Large intestine (tissue), 3 donors: ENCODE measurements around the gene INHBB. TPM values are rescaled to one million over a fixed set of nuclear protein-coding genes. Genes with fewer than 3 reads are reported as not detected.
"Not testable (repeated sequence)": the region's sequence is repeated elsewhere in the genome, so short reads cannot be mapped to it uniquely, and the experiment has no call there.

Source experiments
- DNase-seq, 2 donors: peaks; one replicate each; pipeline versions ENCODE4 v3.0.0 to v3.0.0-alpha.2; 2013
- H3K27ac ChIP-seq: one replicate; pipeline ENCODE4 v1.5.1; 2013; ENCODE audit warnings: low read length
- H3K27me3 ChIP-seq: 2 replicates; pipeline ENCODE4 v1.6.1; 2013; ENCODE audit warnings: low read length; ENCODE audit not compliant: control insufficient read depth, insufficient read depth
- H3K36me3 ChIP-seq: 2 replicates; pipeline ENCODE4 v1.6.1; 2013; ENCODE audit warnings: low read length; ENCODE audit not compliant: control insufficient read depth, insufficient read depth
- H3K4me1 ChIP-seq: one replicate; pipeline ENCODE4 v1.6.1; 2013; ENCODE audit warnings: low read length; ENCODE audit not compliant: control insufficient read depth, insufficient read depth
- H3K4me3 ChIP-seq: one replicate; pipeline ENCODE4 v1.5.1; 2013; ENCODE audit warnings: low read length
- H3K9me3 ChIP-seq: one replicate; pipeline ENCODE4 v1.6.1; 2013; ENCODE audit warnings: mild to moderate bottlenecking, low read depth, low read length, moderate library complexity; ENCODE audit not compliant: control insufficient read depth
- WGBS: methylation state at CpG from one replicate; pipeline ENCODE4 v1.1.5; 2013; ENCODE audit warnings: low lambda C conversion rate; ENCODE audit not compliant: insufficient coverage; 5-methylcytosine and 5-hydroxymethylcytosine counted together
- polyA plus RNA-seq: library from polyadenylated mRNA; unstranded; fragments of 120-200 nt; gene quantifications from one replicate; pipeline ENCODE4 v1.2.1, GENCODE V29; 2013

INHBB gene
- polyA plus RNA-seq, 1 donor: 0.19 TPM

GRCh38 chr2:120389036-120389391, 43.1 kb downstream of the INHBB start:
- Histone ChIP-seq H3K4me3 (no peak overlapping the region), H3K27me3 (peaks cover 18% of the 10 kb centered on the region), H3K27ac (no peak overlapping the region), H3K4me1 (no peaks in the 10 kb centered on the region), H3K9me3 (no peaks in the 10 kb centered on the region), H3K36me3 (no peaks in the 10 kb centered on the region)
- no CpG with 5 or more reads among the region's 9 CpGs for WGBS
- no peak for DNase-seq

DNA sequence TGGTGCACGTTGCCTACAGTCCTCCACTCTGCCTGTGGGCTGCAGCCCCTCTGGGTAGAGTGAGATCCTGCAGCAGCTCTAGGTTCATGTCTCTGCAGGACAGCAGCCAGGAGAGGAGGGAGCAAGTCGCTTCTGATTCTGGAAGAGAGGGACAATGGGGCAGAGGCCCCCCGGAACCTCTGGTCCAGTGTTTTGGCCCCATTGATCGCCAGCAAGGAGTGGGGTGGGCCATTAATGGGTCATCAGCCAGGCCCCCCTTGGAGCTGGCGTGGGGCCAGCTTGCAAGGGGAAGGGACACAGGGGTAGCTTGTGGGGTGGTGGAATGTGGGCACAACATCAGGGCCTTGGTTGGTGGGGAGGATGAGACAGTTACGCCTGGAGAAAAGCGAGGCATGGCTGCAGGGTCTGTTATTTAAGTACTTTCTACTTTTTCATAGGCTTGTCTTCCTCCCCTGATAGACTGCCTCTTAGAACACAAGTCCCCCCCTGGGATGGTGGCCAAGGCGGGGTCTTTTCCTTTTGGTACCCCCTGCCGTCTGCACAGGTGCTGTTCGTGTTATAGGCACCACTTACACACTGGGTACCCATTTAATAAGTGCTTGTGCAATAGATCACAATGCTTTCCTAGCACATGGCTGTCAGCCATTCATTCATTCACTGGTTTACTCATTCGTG, 44.6 kb downstream of the INHBB start:
- no peak overlapping the region for H3K27ac ChIP-seq
- H3K36me3 ChIP-seq: no peaks in the 10 kb centered on the region
- no peaks in the 10 kb centered on the region for H3K4me1 ChIP-seq
- DNase-seq: no peak
- no CpG with 5 or more reads among the region's 11 CpGs for WGBS
- no peaks in the 10 kb centered on the region for H3K9me3 ChIP-seq
- peaks cover 18% of the 10 kb centered on the region for H3K27me3 ChIP-seq
- H3K4me3 ChIP-seq: no peak overlapping the region

GRCh38 chr2:120391382-120391781, 45.4 kb downstream of the INHBB start:
- WGBS: no CpG with 5 or more reads among the region's 2 CpGs
- not testable (repeated sequence) for H3K4me1 ChIP-seq, H3K36me3 ChIP-seq, H3K27ac ChIP-seq, DNase-seq, H3K4me3 ChIP-seq, H3K9me3 ChIP-seq
- peaks cover 23% of the 10 kb centered on the region for H3K27me3 ChIP-seq

- WGBS: no CpG with 5 or more reads among the region's 16 CpGs
- DNase-seq: no peak
- Histone ChIP-seq H3K27me3 (peaks cover 28% of the 10 kb centered on the region), H3K4me3 (no peak overlapping the region), H3K36me3 (no peaks in the 10 kb centered on the region), H3K4me1 (no peaks in the 10 kb centered on the region), H3K27ac (no peak overlapping the region), H3K9me3 (no peaks in the 10 kb centered on the region)
These were observed 46.2 kb downstream of the INHBB start for GRCh38 chr2:120391911-120392665.

GRCh38 chr2:120392923-120393322, 47.0 kb downstream of the INHBB start:
- Histone ChIP-seq H3K9me3 (no peaks in the 10 kb centered on the region), H3K36me3 (no peaks in the 10 kb centered on the region), H3K27ac (no peak overlapping the region), H3K4me3 (no peak overlapping the region), H3K27me3 (peaks cover 22% of the 10 kb centered on the region), H3K4me1 (no peaks in the 10 kb centered on the region)
- no peak for DNase-seq
- WGBS: no CpG with 5 or more reads among the region's 1 CpG

DNA sequence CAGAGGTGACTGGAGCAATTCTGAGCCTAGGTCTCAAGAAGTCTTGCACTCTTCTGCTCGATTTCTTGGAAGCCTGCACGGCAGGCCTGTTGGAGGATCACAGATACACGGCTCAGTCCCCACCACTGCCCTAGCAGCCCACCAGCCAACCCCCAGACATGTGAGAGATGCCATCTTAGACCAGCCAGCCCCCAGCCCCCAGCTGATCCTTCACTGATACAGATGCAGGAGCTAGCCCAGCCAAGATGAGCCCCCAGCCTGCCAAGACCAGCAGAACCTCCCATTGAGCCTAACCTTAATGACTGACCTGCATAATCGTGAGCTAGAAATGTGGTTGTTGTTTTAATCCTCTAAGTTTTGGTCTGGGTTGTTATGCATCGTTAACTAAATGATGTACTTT, 47.5 kb downstream of the INHBB start:
- no peak overlapping the region for H3K27ac ChIP-seq
- WGBS: 83% methylated on average over 1 of the region's 5 CpGs
- H3K36me3 ChIP-seq: no peaks in the 10 kb centered on the region
- H3K27me3 ChIP-seq: peaks cover 22% of the 10 kb centered on the region
- H3K9me3 ChIP-seq: no peaks in the 10 kb centered on the region
- H3K4me3 ChIP-seq: no peak overlapping the region
- DNase-seq: no peak
- no peaks in the 10 kb centered on the region for H3K4me1 ChIP-seq

DNA sequence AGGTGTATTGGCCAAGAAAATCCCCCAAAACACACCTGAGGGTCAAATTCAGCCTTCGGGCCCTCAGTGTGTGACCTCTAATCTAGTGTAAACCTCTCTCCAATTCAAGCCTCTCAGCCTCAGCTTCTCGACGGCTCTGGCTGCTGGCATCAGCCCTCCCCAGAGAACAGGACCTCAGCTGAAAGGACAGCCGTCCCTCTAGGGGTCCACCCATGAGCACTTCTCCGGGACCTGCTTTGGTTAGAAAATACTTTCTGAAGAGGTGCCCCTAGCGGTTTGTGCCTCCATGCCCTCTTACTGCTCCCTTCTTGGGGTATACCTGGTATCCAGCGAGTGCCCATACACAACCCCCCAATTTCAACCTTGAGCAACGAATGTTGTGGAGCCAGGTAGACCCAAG, 48.8 kb downstream of the INHBB start:
- H3K4me3 ChIP-seq: no peak overlapping the region
- DNase-seq: no peak
- H3K4me1 ChIP-seq: no peaks in the 10 kb centered on the region
- no CpG with 5 or more reads among the region's 8 CpGs for WGBS
- no peaks in the 10 kb centered on the region for H3K9me3 ChIP-seq
- peaks cover 14% of the 10 kb centered on the region for H3K27me3 ChIP-seq
- H3K36me3 ChIP-seq: no peaks in the 10 kb centered on the region
- no peak overlapping the region for H3K27ac ChIP-seq

GRCh38 chr2:120395221-120396012, 49.5 kb downstream of the INHBB start:
- DNase-seq: no peak

GRCh38 chr2:120396013-120396860, 50.3 kb downstream of the INHBB start:
- DNase-seq: no peak
- Histone ChIP-seq H3K27ac (no peak overlapping the region), H3K9me3 (no peaks in the 10 kb centered on the region), H3K36me3 (no peaks in the 10 kb centered on the region), H3K4me3 (no peak overlapping the region), H3K4me1 (no peaks in the 10 kb centered on the region), H3K27me3 (peaks cover 16% of the 10 kb centered on the region)
- WGBS: no CpG with 5 or more reads among the region's 31 CpGs

More at GRCh38 chr2:120395221-120396012, 49.5 kb downstream of the INHBB start:
- Histone ChIP-seq H3K4me1 (no peaks in the 10 kb centered on the region), H3K9me3 (no peaks in the 10 kb centered on the region), H3K27ac (no peak overlapping the region), H3K36me3 (no peaks in the 10 kb centered on the region), H3K27me3 (peaks cover 16% of the 10 kb centered on the region), H3K4me3 (no peak overlapping the region)
- WGBS: 67% methylated on average over 1 of the region's 21 CpGs
